Measurements from ENCODE around the gene ZNF614.
"Not testable (repeated sequence)": the region's sequence is repeated elsewhere in the genome, so short reads cannot be mapped to it uniquely, and the experiment has no call there.

ZNF614 gene

DNA sequence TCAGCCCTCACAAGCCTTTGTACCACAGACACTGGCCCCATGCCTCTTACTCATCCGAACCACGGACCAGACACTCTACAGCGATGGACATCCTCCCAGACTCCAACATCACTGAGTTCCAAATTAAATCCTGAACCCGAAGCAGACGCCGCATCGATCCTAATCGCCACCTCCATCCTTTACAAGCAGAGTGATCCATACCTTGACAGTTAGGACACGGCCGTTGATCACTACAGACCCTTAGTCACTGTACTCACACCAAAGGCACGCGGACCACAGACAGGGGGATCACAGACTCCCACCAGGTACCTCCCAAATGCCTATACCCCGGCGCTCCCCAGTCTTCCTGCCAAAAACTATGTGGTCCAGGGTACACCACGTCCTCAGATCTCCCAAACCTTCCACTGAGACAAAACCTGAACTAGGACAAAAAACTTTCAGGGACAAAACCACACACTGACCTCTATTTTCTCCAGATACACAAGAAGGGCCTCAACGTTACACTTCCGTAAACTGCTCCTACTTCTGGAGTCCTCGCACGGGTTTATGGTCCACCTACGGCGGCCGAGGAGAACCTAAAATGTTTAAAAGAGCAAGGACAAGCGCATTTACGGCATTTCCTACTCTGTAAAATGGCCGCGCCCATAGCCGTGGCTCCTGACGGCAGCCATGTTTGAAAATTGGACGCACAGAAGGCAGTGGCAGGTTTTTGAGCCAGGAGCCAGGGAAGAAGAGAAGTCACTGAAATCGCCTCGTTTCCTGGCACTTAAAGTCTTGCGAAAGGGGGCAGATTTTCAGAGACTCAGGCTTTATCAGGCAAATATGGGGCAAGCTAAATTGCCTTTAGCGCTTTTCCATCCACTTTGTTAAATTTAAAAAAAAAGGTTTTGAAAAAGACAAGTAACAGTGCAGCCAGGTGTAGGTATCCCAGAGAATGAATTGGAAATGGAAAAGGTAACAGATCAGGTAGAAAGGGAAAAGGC, 41.6 kb downstream of the ZNF614 start, which contains the start of gene ZNF350:
ZNF350 (minus strand) TSS at position 532 of the 983 bp plus-strand sequence. CDS start 12,480 bp downstream, outside the sequence.
- DNase-seq, result peak; percentile 81

DNA sequence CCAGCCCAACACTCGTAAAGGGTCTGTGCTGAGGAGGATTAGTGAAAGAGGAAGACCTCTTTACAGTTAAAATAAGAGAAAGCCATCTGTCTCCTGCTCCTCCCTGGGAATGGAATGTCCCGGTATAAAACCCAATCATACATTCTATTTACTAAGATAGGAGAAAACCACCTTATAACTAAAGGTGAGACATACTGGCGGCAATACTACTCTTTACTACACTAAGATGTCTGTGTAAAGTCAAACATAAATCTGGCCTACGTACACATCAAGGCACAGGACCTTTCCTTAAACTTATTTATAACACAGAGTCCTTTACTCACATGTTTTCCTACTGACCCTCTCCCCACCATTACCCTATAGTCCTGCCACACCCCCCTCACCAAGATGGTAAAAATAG, 44.8 kb downstream of the ZNF614 start:
- no peak for DNase-seq

DNA sequence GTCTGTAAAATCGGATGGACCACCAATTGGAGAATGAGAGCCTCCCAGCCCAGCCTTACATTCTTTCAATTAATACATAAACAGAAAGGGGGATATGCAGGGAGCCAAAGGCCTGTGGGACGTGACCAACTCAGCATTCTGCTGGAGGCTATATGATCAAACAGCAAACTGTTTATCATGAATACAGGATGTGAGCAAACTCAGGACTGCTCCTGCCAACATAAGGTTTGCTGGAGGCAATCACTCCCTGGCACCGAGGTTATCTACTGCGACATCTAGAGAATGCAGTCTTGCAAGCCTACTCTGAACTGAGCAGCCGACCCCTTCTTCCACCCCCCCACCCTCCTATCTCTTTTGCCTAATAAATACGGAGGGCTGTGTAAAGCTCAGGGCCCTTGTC, 47.3 kb downstream of the ZNF614 start:
- not testable (repeated sequence) for DNase-seq

DNA sequence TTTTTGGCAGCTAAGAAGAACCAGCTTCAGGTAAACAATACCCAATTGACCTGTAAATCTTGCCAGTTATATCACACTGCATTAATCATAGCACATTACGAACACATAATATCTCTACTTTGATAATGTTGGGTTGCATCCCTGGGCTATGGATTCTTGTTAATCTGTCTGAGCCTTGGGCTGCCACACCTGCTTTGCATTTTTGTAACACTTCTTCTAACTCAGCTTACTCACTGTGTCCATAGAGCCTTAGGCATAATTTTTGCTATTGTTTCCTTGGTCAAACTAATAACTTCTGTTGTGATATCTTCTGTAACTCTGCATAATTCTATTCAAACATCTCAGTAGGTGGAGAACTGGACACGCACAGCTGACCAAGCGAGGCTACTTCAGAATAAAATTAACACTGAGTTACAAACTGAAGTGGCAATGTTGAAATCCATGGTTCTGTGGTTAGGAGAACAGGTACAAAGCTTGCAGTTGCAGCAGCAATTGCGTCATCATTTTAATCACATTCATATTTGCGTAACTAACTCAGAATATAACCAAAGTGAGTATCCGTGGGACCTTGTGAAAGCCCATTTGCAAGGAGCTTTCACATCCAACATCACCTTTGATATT, 48.0 kb downstream of the ZNF614 start:
- no peak for DNase-seq

DNA sequence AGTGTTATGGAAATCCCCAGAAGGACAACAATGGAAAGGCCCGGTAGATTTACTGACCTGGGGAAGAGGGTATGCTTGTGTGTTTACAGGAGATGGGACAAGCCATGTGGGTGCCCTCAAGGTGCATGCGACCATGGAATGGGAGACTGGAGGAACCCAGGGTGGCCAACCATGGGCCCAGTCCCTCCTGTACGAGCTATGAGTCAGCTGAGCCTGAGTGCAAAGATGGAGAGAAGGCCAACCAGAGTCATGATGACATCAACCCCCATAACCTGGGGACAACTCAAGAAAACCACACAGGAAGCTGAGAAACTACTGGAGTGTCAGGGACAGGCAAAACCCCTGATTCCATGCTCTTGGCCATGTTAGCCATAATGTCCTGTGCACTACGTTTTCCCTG, 49.3 kb downstream of the ZNF614 start:
- DNase-seq, result no peak

DNA sequence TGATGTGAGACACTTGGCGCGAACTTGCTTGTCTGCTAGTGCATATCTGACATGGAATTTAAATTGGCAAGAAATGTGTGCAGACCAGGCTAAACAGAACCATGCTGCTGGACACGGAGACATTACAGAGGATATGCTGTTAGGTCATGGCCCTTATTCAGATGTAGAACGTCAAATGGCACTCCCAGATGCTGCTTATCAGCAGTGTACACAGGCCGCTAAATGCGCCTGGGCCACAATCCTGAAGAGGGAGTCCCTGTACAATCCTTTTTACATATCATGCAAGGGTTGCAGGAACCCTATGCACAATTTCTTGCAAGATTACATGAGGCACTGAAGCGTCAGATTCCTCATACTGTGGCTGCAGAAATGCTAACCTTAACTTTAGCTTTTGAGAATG, 50.8 kb downstream of the ZNF614 start:
- no peak for DNase-seq

DNA sequence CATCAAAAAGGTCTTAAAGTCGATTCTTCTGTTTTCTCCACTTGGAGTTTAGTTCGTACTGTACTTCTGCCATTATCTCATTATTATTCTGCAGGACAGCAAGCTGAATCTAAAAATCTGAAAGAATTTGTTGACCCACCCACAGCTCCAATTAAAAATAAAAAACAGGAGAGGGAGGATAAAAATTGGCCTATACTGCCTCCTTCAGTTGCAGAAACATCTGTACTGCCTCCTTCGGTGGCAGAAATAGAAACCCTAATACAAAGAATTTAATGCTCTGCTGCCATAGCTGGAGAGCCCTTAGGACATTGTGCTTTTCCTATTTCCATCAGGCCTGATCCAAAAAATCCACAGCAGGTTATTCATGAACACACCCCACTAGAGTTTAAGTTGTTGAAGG, 51.3 kb downstream of the ZNF614 start:
- no peak for DNase-seq

DNA sequence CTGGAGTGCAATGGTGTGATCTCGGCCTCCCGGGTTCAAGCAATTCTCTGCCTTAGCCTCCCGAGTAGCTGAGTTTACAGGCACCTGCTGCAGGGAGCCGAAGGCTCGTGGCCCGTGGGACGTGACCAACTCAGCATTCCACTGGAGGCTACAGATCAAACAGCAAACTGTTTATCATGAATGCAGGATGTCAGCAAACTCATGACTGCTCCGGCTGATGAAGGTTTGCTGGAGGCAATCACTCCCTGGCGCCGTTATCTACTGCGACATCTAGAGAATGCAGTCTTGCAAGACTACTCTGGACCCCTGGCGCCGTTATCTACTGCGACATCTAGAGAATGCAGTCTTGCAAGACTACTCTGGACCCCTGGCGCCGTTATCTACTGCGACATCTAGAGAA, 52.4 kb downstream of the ZNF614 start:
- DNase-seq, result not testable (repeated sequence)

DNA sequence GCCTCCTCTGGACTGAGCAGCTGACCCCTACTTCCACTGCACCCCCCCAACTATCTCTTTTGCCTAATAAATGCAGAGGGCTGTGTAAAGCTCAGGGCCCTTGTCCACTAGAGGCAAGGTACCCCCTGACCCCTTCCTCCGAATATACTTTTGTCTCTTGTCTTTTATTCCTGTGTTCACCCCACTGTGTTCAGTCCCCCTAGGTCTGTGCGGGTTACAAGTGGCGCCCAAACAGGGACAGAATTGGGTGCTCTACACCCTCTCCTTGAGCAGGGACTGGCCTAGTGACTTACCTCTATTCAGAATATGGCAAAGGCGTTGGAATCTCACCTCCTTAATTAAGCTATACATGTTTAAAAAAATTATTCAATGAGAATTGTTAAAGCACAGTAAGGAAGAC, 56.6 kb downstream of the ZNF614 start:
- no peak for DNase-seq

DNA sequence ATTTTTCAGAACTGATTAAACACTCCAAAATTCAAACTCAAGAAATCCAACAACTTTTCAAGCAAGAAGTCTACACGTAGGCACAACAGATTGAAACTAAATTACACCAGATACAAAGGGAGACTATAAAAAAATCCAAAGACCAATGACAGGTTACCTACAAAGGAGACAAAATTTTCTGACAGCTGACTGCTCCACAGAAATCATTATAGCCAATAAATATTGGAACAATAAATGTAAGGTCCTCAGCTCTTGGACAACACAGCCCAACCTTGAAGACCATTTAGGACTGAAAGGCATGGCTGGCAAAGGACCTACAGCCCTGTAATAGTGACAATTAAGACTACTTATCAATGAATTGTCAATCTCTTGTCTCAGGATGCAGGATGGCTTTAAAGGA, 57.5 kb downstream of the ZNF614 start:
- DNase-seq, result no peak

DNA sequence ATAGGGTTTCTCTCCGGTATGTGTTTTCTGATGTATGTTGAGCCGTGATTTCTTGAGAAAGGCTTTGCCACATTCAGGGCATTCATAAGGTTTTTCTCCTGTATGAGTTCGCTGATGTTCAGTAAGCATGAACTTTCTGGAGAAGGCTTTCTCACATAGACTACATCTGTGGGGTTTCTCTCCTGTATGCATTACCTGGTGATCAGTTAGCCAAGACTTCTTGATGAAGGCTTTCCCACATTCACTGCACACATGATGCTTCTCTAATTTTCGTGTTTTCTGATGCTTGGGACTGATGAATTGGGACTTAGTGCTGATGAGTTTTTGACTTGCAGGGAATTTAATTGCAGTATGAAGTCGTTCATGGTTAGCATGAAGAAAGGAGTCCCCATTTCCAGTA, 62.6 kb downstream of the ZNF614 start:
- no peak for DNase-seq
